Heart left ventricle (tissue), 16 donors: ENCODE results near the gene MDP1. TPM values are rescaled to one million over a fixed set of nuclear protein-coding genes. Genes with fewer than 3 reads are reported as not detected.
"Not testable (repeated sequence)": the region's sequence is repeated elsewhere in the genome, so short reads cannot be mapped to it uniquely, and the experiment has no call there.

Source experiments
- ATAC-seq, 4 donors: fragments of 200-7000 bp; cut with Tn5 transposase; one replicate each; pipeline ENCODE4 v1.9.1; 2020 to 2022; ENCODE audit warnings: moderate library complexity in 4 of 4, mild to moderate bottlenecking in 3 of 4, moderate number of reproducible peaks in 1 of 4
- DNase-seq, 5 donors: peaks; one replicate each; pipeline ENCODE4 v3.0.0-alpha.2; 2020
- H3K27ac ChIP-seq, 12 donors: fragments of 200-600 bp; sonication (generic) in 4 of 12; one replicate each; pipeline versions ENCODE4 v1.5.0 to v1.8.0; 2016 to 2022; ENCODE audit warnings: mild to moderate bottlenecking in 2 of 12
- H3K27me3 ChIP-seq, 9 donors: fragments of 200-600 bp; sonication (generic) in 2 of 9; one replicate each; pipeline versions ENCODE4 v1.5.1 to v1.8.0; 2016 to 2022; ENCODE audit warnings: mild to moderate bottlenecking in 3 of 9
- H3K36me3 ChIP-seq, 9 donors: fragments of 200-600 bp; sonication (generic) in 2 of 9; one replicate each; pipeline versions ENCODE4 v1.5.0 to v1.8.0; 2018 to 2022; ENCODE audit warnings: mild to moderate bottlenecking in 2 of 9
- H3K4me1 ChIP-seq, 12 donors: fragments of 200-600 bp; sonication (generic) in 4 of 12; one replicate each; pipeline versions ENCODE4 v1.5.0 to v1.8.0; 2016 to 2022; ENCODE audit warnings: mild to moderate bottlenecking in 3 of 12
- H3K4me3 ChIP-seq, 12 donors: fragments of 200-600 bp; sonication (generic) in 4 of 12; one replicate each; pipeline versions ENCODE4 v1.5.0 to v1.8.0; 2017 to 2022; ENCODE audit warnings: mild to moderate bottlenecking in 9 of 12, moderate library complexity in 4 of 12
- H3K9me3 ChIP-seq, 12 donors: fragments of 200-600 bp; sonication (generic) in 4 of 12; one replicate each; pipeline versions ENCODE4 v1.5.0 to v1.8.0; 2016 to 2022; ENCODE audit warnings: mild to moderate bottlenecking in 1 of 12
- CTCF ChIP-seq, 12 donors: fragments of 200-600 bp; sonication (generic) in 4 of 12; IDR thresholded peaks; one replicate each; pipeline versions ENCODE4 v1.5.0 to v1.8.0; 2018 to 2022; ENCODE audit warnings: antibody characterized with exemption in 12 of 12, mild to moderate bottlenecking in 5 of 12
- POLR2A ChIP-seq, 2 donors: fragments of 450-650 bp; IDR thresholded peaks; one replicate each; pipeline ENCODE4 v1.6.1; 2017; ENCODE audit warnings: antibody characterized with exemption in 2 of 2, mild to moderate bottlenecking in 2 of 2, moderate library complexity in 2 of 2
- WGBS, 4 donors: extraction: QIAGEN DNeasy Blood & Tissue Kit in 2 of 4; methylation state at CpG; one replicate each; pipeline versions ENCODE4 v1.1.5 to v1.1.7; 2013 to 2018; 5-methylcytosine and 5-hydroxymethylcytosine counted together
- intact Hi-C, 10 donors: fragments of 100-400 bp; cut with DNase I; formaldehyde crosslinking; loops; one replicate each; pipeline versions ENCODE4 v1.11.1 to v1.14.2; 2022
- polyA plus RNA-seq, 2 donors: library from polyadenylated mRNA; stranded (reverse); fragments of 200-250 nt; gene quantifications; one replicate each; pipeline ENCODE4 v1.2.3, GENCODE V29; 2013
- total RNA-seq, 9 donors: library from RNA; depleted of rRNA in 2 of 9; stranded (reverse); fragments of >200 nt in 2 of 9; fragmentation: NEBNext Ultra II Directional in 3 of 9; extraction: Animal tissue kit (Norgen Biotek cat#: 25700) in 3 of 9; gene quantifications; one replicate each; pipeline versions ENCODE4 v1.1.0 to v1.2.4, GENCODE V29; 2016 to 2023
- donor health status: ischemic (EF 13 %, LVEDD 7.1; RV severe dilation, severe dysfunction).
- donor health status: healthy with polysubstance abuse.
- donor health status: DM: no; HTN: yes; CAD: no.
- donor health status: DM: no; HTN: no; CAD: no.
- donor health status: ischemic (EF 25% LVEDD 6.9; RV normal size, moderate dysfunction).
- donor health status: ischemic (EF 25% LVEDD 5.7; RV mildly dilated, moderate dysfunction).
- donor health status: healthy.
- donor health status: DM: yes; HTN: yes; CAD: no.
- donor health status: ischemic (EF 35%, LVEDD 5.7; RV mildly dilated, moderate dysfunction).
- donor health status: nonischemic (EF 11% LVEDD 7.7; RV severe dilation, severe dysfunction).
- donor health status: DM: yes; HTN: yes; CAD: no.
- donor health status: PGD.
- donor health status: ischemic (EF 29% LVEDD 5.4; RV normal size, mild dysfunction).
- donor health status: nonischemic (EF 23%, LVEDD 6.1; RV moderate dilation, normal function).

The MDP1 gene
- total and polyA plus RNA-seq, 11 donors, result 12.8 to 26.5 (median 16.1) TPM

- peaks cover 0 to 20% (median 12%) of the 10 kb centered on the region in 12 donors for H3K4me1 ChIP-seq
- H3K27ac ChIP-seq, result no peak overlapping the region
- WGBS, 4 donors, result 86 to 96% (median 91%) methylated on average over 4 of the region's 4 CpGs
- H3K9me3 ChIP-seq, result no peaks in the 10 kb centered on the region
- TF ChIP-seq POLR2A (IDR thresholded peaks at IDR 0.05) (no peak), CTCF (IDR thresholded peaks at IDR 0.05) (no peak)
- DNase-seq (no peak), ATAC-seq (no peak)
- H3K36me3 ChIP-seq, result peaks cover 0 to 23% (median 12%) of the 10 kb centered on the region in 9 donors
- no peaks in the 10 kb centered on the region for H3K27me3 ChIP-seq
- intact Hi-C loops, result no loop called here
- H3K4me3 ChIP-seq, result no peak overlapping the region
Measured at GRCh38 chr14:24219080-24219479, 3.2 kb upstream of the MDP1 start.

- H3K4me3 ChIP-seq, intact Hi-C loops, DNase-seq, H3K27me3 ChIP-seq, ATAC-seq, H3K9me3 ChIP-seq: not testable (repeated sequence)
- WGBS, 4 donors, result 91 to 100% (median 98%) methylated on average over 1 of the region's 1 CpG
- Histone ChIP-seq H3K4me1 (peaks cover 3 to 33% (median 18%) of the 10 kb centered on the region in 12 donors), H3K36me3 (peaks cover 0 to 23% (median 12%) of the 10 kb centered on the region in 9 donors), H3K27ac (peak overlapping the region in 1 of 12 donors; percentile 96)
Measured at GRCh38 chr14:24216876-24217275, 1.0 kb upstream of the MDP1 start.

GRCh38 chr14:24216345-24216699 is 456 bp upstream of the MDP1 start:
- TF ChIP-seq POLR2A (IDR thresholded peaks at IDR 0.05), result no peak
- TF ChIP-seq CTCF (IDR thresholded peaks at IDR 0.05), result no peak
- Histone ChIP-seq H3K27ac (peak overlapping the region in 7 of 12 donors; percentile 74 to 96 (median 87)), H3K9me3 (no peaks in the 10 kb centered on the region), H3K27me3 (no peaks in the 10 kb centered on the region), H3K4me3 (peak overlapping the region in 9 of 12 donors; percentile 58 to 91 (median 80)), H3K4me1 (peaks cover 3 to 39% (median 20%) of the 10 kb centered on the region in 12 donors), H3K36me3 (peaks cover 0 to 27% (median 14%) of the 10 kb centered on the region in 9 donors)
- no peak for ATAC-seq
- 92 to 98% (median 95%) methylated on average over 2 of the region's 2 CpGs for WGBS, 4 donors
- no peak for DNase-seq
- intact Hi-C loops, result no loop called here

- Histone ChIP-seq H3K4me1 (peaks cover 3 to 39% (median 21%) of the 10 kb centered on the region in 12 donors), H3K27me3 (no peaks in the 10 kb centered on the region), H3K36me3 (peaks cover 0 to 45% (median 34%) of the 10 kb centered on the region in 9 donors), H3K27ac (peak overlapping the region; percentile 92 to 100 (median 96)), H3K4me3 (peak overlapping the region in 11 of 12 donors; percentile 67 to 98 (median 83)), H3K9me3 (no peaks in the 10 kb centered on the region)
- ATAC-seq, result no peak
- TF ChIP-seq POLR2A (IDR thresholded peaks at IDR 0.05) (no peak), CTCF (IDR thresholded peaks at IDR 0.05) (no peak)
- intact Hi-C loops, result loop anchor here in 1 of 10 donors (1.0 kb wide), 1 partner anchor 28 kb away; the partner anchor contains the start of gene TINF2
- no peak for DNase-seq
- WGBS, 4 donors, result 81 to 85% (median 84%) methylated on average over 7 of the region's 7 CpGs
Measured at GRCh38 chr14:24213866-24214662, 1.8 kb downstream of the MDP1 start.
